Superior temporal gyrus (tissue), 1 donor: ENCODE data around the gene NAA40.
A peak's percentile ranks its signal among the peaks of the same experiment; 100 is the strongest.
"Not testable (repeated sequence)": the region's sequence is repeated elsewhere in the genome, so short reads cannot be mapped to it uniquely, and the experiment has no call there.

ENCODE experiments used
- DNase-seq: peaks from one replicate; pipeline ENCODE4 v3.0.0-alpha.2; 2016; ENCODE audit errors: extremely low spot score

The NAA40 gene

DNA sequence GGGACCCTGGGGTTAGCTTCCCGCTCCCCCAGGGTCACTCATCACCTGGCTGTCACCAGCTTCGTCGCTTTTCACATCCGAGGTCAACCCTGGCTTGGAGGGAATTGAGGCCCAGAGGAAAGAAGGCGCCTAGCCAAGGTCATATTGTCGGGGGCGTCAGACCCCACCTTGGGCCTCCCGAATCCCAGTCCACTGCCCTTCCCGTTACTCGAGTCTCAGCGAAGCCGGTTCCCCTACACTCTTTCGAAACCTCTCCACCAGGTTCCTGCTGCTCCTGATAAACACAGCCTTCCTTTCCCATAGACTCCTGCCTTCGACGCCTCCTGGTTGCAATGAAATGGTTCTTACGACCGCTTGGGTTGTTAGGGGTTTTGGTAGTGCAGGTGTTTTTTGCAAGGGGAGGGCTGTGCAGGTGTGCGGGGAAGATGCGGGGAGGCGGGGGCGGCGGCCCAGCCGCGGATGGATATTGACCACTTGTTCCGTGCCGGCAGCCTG, 642 bp downstream of the NAA40 start:
- no peak for DNase-seq

DNA sequence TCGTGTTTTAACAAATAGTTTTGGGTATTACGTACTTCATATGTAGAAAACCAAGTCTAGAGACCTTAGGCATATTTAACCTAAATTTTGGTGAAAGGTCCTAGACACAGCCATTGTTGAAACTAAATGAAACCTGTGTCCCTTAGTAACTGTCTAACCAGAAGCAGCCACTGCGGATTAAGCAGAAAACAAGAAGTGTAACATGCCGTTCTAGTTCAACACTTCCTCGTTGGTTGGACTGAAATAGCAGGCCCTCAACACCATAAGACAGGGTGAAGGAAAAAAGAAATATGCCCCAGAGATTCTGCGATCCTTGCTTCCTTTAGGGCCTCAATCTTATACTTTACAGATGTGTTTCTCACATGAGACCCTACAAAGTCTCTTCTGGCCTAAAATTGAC, 2.0 kb downstream of the NAA40 start:
- DNase-seq: peak; percentile 15

DNA sequence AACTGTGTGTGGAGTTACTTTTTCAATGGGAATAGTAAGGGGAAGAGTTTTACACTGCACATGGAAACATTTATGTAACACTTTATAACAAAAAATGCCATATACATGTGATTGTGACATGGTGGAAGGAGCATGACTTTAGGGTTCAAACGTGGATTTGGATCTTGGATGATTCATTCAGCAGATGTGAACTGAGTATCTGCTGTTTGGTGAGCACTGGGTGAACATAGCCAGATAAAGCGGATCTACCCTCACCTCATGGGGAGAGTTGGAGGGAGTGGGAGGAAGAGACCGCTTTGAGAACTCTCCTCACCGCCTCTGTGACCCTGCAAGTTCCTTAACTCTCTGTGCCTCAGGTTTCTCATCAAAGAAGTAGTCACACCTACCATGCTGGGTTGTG, 3.1 kb downstream of the NAA40 start:
- no peak for DNase-seq

DNA sequence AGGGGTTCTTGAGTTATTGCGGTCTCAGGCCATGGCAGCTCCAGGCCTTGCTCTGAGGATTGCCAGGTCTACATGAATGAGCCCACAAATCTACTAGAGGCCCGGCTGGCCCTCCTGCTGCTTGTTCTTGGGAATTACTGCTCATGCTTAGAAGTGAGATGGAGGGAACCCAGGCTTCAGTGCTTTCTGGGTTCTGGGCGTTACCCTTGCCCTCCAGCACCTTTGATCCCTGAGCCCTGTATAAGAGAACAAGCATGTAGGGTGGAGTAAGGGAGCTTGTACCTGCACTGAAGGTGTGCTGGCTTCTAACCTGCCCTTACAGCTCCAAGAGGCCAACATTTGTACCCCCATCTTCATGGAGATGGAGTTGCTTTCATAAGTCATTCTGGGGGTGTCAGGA, 4.0 kb downstream of the NAA40 start:
- DNase-seq: no peak

DNA sequence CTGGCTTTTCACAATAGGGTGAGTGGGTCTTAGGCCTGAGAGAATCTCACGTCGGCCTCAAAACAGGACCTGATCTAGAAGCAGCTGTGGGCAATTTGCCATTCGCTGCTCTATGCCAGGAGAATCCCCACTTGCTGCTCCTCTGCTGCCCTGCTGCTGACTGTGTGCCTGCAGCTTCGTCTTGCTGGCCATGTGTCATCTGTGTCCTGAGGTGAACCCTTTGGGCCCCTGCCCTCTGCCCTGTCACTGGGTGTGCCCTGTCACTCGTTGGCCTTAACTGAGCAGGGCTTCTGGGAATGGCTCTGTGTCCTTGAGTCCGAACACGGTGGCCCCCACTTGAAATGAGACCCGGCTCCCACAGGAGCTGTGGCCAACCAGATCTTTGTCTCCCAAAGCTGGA, 6.2 kb downstream of the NAA40 start:
- no peak for DNase-seq

DNA sequence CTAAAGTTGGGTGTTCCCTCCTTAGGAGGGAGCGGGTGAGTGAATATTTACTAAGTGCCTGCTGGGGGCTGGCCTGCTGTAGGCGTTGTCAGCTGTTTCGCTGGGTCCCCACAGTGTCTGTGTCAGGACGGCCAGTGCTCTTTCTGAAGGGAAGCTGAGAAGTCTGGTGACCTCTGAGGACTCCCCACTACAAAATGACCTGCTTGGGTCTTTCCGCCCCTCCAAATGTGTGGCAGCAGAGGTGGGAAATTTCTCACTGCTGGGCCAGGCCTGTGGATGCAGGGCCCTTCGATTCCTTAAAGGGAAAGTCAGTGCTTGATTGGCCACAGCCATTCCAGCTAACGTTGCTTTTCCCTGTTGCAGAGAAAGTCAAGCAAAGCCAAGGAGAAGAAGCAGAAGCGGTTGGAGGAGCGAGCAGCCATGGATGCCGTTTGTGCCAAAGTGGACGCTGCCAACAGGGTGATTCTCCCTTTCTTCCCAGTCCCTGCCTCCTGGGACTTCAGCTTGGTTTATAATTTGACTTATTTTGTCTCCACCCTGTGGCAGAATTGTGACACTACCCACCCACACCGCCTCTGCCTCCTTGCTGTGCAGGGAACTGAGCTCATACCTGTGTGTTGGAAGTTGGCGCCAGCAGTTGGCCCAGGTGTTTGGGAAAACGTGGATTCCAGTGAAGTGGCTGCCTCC, 6.8 kb downstream of the NAA40 start:
- DNase-seq: peak; percentile 90

DNA sequence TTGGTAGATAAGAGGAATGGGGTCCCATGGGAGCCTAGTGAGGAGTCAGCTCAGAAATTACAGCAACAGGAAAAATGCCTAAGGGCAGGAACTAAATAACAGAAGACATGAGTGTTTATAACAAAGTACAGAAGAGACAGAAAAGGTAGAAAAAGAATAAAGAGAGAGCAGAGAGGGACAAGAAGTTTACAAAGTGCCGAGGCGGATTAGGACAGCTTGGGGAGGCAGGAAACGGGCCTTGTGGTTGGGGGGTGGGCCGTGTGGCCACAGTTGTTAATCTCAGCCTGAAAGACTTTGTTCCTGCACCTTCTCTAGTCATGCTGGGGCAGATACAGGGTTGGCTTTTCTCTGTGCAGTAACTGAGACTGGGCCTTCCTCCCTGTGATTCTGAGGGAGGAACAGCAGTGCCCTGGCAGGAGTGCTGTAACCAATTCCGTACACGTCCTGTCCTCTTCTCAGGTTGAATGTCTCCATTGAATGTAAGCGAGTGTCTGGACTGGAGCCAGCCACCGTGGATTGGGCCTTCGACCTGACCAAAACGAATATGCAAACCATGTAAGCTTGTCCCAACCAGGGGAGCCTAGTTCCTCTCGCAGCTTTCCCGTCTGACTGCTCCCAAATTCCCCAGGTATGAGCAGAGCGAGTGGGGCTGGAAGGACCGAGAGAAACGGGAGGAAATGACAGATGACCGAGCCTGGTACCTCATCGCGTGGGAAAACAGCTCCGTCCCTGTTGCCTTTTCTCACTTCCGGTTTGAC, 13.2 kb downstream of the NAA40 start:
- no peak for DNase-seq

DNA sequence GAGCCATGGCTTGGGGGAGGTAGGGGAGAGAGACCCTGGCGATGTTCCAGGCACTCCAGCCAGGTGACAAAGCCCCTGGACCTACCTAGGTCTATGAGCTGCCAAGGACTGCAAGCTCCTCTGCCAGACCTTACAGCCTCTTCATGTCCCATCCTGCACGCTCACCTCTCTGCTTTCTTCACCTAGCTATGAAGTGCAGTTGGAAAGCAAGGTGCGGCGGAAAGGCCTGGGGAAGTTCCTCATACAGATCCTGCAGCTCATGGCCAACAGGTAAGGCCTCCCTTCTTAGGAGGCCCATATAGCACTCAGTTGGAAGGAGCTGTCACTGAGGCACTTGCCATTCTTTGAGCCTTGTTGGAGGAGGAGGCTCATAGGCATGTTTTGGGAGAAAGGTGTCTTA, 13.8 kb downstream of the NAA40 start:
- no peak for DNase-seq

DNA sequence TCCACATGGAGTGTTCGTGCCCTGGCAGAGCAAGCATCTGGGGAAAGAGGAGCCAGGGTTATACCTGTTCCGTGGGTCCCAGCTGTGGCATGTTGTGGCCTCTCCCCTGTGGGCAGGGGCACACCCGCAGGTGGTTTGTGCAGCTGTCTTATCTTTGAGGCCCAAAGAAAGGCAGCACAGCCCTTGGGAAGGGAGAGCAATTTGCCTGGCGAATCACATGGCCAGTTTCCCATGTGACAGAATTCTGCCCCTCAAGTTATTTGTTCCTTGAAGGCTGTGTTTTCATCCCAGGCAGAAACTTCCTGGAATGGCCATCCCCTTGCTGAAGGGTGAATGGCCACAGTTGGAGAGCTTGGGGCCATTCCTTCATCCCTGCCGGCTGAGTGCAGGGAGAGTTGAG, 19.2 kb downstream of the NAA40 start:
- DNase-seq: no peak

DNA sequence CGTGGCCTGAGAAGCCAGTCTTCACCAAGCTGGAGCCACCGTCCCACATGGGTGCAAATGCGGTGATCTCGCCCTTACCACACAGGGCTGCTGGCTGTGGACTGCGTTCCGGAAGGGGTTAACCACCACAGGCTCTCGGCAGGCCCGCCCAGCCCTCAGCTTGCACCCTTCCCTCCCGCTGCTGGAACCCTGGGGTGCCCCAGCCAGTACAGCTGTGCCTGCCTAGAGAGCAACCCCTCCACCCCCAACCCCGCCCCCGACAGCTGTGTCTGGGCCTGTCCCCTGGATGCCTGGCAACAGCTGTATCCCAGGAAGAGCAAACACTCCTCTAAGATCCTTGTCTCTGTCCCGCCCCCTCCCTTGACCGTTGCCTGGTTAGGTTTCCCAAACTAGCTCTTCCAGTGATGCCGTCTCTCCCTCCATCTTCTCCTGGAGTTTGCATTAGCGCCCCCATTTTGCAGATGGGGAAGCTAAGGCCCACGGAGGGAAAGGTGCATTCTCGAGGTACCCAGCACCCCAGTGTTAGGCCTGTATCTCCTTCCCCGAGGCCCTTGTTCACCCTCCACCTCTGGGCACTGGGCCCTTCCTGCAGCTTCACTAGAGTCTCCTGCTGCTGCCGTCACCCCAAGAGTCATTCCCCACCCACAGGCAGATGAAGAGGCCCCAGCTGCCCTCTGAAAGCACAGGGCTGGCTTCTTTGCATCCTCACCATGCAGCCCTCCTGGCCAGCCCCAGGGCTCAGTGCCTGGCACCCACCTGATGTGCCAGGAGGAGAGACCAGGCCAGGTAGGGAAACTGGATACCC, 23.0 kb downstream of the NAA40 start:
- no peak for DNase-seq

DNA sequence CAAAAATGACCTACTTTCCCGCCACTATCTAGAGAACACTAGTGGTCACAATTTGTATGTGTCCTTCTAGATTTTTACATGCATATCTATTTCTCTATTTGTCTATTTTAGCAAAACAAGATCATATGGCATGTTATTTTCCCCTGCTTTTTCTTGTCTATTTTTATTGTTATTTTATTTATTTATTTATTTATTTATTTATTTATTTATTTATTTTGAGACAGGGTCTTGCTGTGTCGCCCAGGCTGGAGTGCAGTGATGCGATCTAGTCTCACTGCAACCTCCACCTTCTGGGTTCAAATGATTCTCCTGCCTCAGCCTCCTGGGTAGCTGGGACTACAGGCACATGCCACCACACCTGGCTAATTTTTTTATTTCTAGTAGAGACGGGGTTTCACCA, 25.1 kb downstream of the NAA40 start:
- not testable (repeated sequence) for DNase-seq

DNA sequence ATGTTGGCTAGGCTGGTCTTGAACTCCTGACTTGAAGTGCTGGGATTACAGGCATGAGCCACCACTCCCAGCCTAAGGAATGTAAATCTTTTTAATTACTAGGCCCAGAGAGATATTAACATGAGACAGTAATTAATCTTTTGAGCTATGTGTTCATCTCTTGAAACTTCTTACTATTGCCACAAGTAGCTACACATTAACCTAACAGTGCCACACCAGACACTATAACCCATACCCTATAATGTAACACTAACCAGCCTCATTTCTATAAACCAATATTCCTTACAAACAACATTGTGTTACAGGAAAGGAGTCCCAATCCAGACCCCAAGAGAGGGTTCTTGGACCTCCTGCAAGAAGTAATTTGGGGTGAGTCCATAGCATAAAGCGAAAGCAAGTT, 27.6 kb downstream of the NAA40 start:
- DNase-seq: no peak

DNA sequence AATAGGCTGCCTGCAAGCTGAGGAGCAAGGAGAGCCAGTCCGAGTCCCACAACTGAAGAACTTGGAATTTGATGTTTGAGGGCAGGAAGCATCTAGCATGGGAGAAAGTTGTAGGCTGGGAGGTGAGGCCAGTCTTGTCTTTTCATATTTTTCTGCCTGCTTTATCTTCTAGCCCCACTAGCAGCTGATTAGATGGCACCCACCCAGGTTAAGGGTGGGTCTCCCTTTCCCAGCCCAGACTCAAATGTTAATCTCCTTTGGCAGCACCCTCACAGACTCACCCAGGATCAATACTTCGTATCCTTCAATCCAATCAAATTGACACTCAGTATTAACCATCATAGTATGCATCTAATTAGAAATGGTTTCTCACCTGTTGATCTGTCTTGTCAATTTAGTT, 30.7 kb downstream of the NAA40 start:
- DNase-seq: no peak

DNA sequence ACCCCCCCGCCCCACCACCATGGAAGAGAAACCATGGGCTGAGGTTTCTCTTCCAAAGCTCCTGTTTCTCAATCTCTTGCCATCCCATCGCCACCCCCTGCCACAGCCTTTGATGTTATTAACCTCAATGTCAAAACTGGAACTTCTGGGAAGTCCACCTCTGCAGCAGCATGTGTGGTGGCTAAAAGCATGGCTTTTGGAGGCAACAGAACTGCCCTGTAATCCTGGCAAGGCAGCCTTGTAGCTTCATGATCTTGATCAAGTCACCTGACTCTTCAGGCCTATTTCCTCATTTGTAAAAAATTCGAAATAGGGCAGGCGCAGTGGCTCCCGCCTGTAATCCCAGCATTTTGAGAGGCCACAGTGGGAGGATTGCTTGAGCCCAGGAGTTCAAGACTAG, 32.1 kb downstream of the NAA40 start:
- no peak for DNase-seq

DNA sequence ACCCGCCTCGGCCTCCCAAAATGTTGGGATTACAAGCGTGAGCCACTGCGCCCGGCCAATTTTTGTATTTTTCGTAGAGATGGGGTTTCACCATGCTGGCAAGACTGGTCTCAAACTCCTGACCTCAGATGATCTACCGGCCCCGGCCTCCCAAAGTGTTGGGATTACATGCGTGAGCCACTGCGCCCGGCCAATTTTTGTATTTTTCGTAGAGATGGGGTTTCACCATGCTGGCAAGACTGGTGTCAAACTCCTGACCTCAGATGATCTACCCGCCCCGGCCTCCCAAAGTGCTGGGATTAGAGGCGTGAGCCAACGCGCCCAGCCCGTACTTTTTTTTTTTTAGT, 35.1 kb downstream of the NAA40 start:
- DNase-seq: not testable (repeated sequence)

DNA sequence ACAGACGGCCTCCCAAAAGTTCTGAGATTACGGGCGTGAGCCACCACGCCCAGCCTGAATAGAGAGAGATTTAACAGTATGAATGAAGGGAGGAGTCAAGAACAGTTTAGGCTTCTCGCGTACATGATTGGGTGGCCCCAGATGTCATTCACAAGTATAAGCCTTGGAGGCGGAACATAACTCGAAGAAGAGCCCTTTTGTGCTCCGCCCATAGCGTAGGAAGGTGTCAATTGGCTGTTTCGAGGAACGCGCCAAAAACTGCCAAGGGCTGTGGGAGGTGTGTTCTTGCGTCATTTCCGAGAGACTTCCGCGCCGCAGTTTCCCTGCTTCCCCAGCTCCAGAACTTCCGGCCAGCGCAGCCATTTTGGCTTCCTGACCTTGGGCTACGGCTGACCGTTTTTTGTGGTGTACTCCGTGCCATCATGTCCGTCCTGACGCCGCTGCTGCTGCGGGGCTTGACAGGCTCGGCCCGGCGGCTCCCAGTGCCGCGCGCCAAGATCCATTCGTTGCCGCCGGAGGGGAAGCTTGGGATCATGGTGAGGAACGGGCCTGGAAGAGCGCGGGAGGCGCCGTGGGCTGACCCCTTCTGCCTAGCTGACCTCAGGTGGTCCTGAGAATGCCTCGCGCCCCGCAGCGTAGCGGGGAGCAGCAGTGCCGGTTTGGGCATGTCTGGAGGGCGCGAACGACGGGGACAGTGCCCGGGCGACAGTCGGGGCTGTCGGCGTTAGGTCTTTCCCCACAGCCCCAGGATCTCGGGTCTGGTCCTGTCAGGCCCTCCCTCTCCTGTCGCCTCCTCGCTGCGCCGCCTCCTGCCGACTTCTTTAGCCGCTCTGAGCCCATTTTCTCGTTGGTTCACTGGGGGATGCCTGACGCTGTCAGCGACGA, 35.7 kb downstream of the NAA40 start, which contains the start of gene COX8A:
Gene COX8A (plus strand): TSS at position 362 of the 885 bp plus-strand sequence. CDS start 61 bp downstream, at position 423.
- DNase-seq: peak; percentile 100

DNA sequence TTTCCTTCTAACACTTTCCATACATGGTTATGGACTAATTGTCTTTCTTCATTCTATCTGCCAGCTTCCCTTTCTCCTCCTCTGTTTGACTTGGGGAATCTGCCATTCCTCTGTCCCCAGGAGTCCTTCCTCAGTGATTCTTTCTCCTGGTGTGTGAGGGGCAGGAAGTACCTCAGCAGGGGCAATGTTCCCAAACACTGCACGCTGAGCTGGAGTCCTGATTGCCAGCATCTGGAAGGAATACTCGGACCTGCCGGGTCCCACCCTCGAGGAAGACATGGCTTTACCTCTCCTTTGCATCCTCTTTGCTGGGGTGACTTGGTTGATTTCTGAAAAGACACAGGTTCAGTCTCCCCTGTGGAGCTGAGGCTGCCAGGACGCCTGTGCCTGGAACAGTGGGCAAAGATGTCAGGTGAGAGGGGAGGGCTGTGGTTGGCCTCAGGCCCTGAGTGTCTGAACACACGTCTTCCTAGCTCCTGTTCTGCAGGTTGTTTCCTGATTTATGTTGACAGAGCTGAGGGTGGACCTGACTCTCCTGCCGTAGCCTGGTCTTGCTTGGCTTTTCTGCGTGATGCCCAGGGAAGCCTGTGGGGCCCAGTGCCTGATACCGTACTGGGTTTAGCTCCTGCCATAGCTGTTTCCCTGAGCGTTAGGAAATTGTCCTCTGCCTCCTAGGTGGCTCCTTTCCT, 39.9 kb downstream of the NAA40 start:
- no peak for DNase-seq

DNA sequence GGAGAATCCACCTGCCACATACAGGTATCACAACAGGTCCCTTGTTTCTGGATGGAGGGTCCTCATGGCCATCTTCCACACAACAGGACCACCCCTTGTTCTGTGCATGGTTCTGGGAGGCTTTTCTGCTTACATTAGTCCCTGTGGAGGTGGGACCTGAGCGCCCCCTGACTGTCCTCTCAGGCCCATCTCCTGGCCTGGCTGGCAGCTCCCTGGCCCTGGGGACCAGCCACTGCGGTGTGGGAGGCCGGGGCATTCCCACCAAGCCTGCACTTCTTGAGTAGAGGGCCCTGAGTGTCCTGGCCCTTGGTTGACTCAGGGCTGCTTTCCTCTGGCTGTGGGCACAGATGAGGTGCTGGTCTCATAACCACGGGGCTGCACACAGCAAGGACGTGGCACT, 40.6 kb downstream of the NAA40 start:
- no peak for DNase-seq

DNA sequence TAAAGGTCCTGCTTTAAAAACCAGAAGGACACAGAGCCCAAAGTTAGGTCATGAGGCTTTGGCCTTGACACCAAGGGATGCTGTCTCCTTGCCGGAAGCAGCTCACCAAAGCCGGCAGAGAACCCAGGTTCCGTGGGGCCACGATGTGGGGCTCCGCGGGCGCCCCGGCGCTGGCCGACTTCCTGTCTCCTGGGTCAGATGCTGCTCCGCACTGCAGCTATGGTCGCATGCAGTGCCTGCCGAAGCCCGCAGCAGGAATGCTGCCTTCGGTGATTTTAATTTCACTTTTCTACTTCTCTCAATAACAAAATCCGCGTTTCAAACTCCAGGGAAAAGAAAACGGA, 47.0 kb downstream of the NAA40 start:
- DNase-seq: no peak

DNA sequence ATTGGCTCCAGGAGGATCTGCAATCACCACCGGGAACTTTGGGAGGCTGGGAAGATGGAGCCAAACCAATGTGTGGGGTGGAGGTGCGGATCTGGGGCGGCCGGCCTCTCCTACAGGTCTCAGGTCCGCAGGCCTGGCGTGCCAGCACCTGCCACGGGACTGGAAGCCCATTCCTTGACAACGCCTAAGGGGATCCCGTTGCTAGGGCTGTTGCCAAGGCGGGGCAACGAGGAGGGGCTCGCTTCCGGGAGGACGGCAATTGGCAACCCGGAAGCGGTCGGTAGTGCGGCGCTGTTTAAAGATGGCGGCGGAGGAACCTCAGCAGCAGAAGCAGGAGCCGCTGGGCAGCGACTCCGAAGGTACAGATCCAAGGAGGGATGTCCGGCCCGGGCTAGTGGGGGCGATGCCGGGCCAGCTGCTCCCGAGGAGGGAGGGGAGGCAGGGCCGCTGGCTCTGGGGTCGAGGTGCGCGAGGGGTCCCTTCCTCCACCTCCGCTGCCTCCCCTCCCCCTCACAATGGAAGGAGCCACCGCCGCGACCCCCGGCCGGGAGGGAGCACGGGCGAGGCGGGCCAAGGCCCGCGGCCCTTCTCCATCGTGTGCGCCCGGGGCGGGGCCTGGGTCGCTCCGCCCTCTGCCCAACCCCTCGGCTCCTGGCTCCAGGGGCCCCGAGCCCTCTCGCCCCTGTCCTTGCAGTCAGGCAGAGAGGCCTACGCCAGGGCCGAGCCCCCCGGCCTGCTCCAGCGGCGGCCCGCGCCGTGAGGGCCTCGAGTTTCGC, 47.5 kb downstream of the NAA40 start, which contains the start of gene OTUB1:
Gene OTUB1 (plus strand): TSS at position 283 of the 776 bp plus-strand sequence. CDS start 19 bp downstream, at position 302.
- peak; percentile 91 for DNase-seq
